Mucosa of descending colon (tissue), 3 donors: Measurements from ENCODE around the gene CHD2. TPM values are rescaled to one million over a fixed set of nuclear protein-coding genes. Genes with fewer than 3 reads are reported as not detected.

Source experiments
- ATAC-seq: fragments of 200-7000 bp; cut with Tn5 transposase; one replicate; pipeline ENCODE4 v1.9.1; 2020; ENCODE audit warnings: mild to moderate bottlenecking, moderate library complexity
- DNase-seq, 3 donors: peaks; one replicate each; pipeline ENCODE4 v3.0.0-alpha.2; 2020
- H3K36me3 ChIP-seq: fragments of 200-600 bp; one replicate; pipeline ENCODE4 v1.8.0; 2021; ENCODE audit warnings: low read depth, mild to moderate bottlenecking
- H3K4me1 ChIP-seq: fragments of 200-600 bp; one replicate; pipeline ENCODE4 v1.8.0; 2021; ENCODE audit warnings: low read depth, mild to moderate bottlenecking
- H3K4me3 ChIP-seq: fragments of 200-600 bp; one replicate; pipeline ENCODE4 v1.8.0; 2021; ENCODE audit warnings: mild to moderate bottlenecking
- H3K9me3 ChIP-seq: fragments of 200-600 bp; one replicate; pipeline ENCODE4 v1.8.0; 2021; ENCODE audit warnings: mild to moderate bottlenecking
- CTCF ChIP-seq: fragments of 200-600 bp; IDR thresholded peaks from one replicate; pipeline ENCODE4 v1.8.0; 2022; ENCODE audit warnings: antibody characterized with exemption, mild to moderate bottlenecking
- intact Hi-C, 2 donors: fragments of 100-400 bp; cut with DNase I in 1 of 2; cut with micrococcal nuclease in 1 of 2; formaldehyde crosslinking; loops; one replicate each; pipeline versions ENCODE4 v1.11.0 to v1.11.1; 2022; cut with DNase I, micrococcal nuclease
- total RNA-seq, 3 donors: library from RNA; stranded (reverse); fragmentation: NEBNext Ultra II Directional in 2 of 3; extraction: Animal tissue kit (Norgen Biotek cat#: 25700) in 2 of 3; gene quantifications; one replicate each; pipeline versions ENCODE4 v1.2.1 to v1.2.4, GENCODE V29; 2021 to 2023
- donor health status: DM: no; HTN: no; CAD: no; lungs with moderate emphysema.
- donor health status: DM: no; HTN: no; CAD: no.
- donor health status: DM: no; HTN: yes; CAD: no.

The CHD2 gene
- total RNA-seq, 3 donors from 2014 or later = 86.2 to 128 (median 110) TPM

DNA sequence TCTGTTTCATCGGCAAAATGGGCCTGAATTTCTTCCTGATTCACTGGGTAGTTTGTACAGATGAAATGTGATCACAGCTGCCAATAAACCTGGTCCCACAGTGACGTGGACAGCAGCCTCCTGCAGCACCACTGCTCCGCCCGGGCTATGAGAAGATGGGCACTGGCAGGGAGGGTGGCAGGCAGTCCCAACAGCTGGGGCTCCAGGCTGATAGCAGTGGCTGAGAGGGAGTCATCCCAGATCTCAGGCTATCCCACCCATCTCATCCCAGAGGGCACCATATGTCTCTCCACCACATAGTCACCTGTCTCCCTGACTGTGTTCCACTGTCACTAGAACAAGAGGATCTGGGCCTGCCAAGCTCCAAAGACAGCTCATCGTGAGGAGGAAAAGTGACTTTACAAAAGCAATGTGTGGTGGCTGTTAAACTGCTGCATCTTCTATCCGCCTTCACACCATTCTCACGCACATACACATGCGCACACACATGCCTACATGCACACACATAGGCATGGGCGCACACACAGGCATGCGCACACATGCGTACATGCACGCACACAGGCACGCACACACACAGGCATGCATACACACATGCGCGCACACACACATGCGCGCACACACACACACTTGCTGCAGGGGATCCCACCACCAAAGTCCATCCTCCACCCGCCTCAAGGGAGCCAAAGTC lies 142.7 kb downstream of the CHD2 start:
- DNase-seq (peak in 2 of 3 donors; percentile 9 to 14), ATAC-seq (no peak)
- Histone ChIP-seq H3K4me3 (no peak overlapping the region), H3K4me1 (no peaks in the 10 kb centered on the region), H3K9me3 (no peaks in the 10 kb centered on the region), H3K36me3 (no peaks in the 10 kb centered on the region)
- intact Hi-C loops = no loop called here
- no peak for TF ChIP-seq CTCF

DNA sequence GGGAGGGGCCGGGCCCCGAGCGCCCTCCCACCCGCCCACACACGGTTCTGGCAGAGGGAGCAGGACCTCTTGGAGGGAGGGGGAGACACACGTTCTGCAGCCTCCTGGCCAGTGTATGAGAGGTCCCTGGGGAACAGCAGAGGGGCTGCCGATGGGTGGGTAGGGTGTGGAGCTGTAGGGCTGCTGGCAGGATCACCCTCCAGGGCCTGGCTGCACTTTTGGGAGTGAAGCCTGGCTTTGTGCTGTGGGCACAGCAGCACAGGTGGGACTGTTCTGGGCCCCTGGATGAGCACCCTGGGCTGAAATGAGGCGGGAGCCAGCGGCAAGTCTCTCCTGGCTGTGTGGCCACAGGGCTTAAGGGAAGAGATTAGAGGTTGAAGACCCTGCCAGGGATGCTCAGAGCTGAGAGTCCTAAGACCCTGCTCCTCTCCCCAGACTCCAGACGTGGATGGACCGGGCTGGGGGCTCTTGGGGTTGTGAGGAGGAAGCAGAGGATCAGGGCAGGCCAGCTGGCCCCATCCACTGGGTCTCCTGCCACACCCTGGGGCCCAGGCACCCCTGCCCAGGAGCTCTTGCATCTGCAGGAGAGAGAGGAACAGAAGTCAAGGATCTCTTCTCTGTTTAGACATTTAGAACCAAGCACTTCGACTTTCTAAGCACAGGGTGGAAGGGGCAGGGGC lies 143.6 kb downstream of the CHD2 start:
- no peak overlapping the region for H3K4me3 ChIP-seq
- no peak for TF ChIP-seq CTCF
- DNase-seq = peak in 1 of 3 donors; percentile 11
- intact Hi-C loops = no loop called here
- no peaks in the 10 kb centered on the region for H3K9me3 ChIP-seq
- no peak for ATAC-seq
- H3K36me3 ChIP-seq = no peaks in the 10 kb centered on the region
- no peaks in the 10 kb centered on the region for H3K4me1 ChIP-seq

DNA sequence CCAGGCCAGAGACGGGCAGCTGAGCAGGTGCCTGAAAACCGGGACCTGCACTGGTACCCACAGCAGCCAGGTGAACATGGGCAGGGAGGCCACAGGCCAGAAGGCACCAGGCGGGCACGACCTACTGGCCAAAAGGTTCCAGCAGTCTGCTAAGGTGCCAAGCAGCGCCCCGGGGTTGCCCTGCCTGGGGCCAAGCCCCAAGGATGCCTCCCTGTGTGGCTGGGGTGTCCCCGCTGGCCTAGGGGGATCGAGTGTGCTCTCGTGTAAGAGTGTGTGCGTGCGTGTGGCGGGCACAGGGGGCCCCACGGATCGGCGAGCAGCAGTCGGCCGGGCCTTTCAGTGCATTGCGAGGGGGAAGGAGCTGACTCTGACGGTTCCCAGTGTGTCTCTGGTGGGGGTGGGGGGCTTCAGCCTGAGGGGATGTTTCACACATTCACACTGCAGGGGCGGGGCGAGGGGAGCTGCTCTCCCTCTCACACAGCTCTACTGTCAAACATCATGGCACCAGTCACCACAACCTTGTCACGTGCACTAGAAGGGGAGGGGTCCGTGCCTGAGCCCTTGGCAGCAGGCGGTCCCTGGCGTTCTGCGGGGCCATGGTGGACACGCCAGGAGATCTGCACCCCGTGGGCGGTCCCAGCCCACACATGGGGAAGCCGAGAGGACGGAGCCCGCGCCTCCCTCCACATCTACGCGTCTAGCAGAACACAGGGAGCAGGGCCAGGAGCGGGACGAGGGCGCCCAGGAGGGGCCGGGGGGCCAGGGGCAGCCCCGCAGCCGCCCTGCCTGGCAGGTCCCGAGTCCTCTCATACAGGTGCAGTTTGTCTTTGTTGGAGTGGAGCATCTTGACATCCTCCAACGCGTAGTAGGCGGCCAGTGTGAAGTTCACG lies 144.4 kb downstream of the CHD2 start:
- Histone ChIP-seq H3K4me1 (no peaks in the 10 kb centered on the region), H3K9me3 (no peaks in the 10 kb centered on the region), H3K4me3 (no peak overlapping the region), H3K36me3 (no peaks in the 10 kb centered on the region)
- intact Hi-C loops = no loop called here
- DNase-seq (no peak), ATAC-seq (no peak)
- TF ChIP-seq CTCF = no peak

GRCh38 chr15:93045191-93045785 lies 145.2 kb downstream of the CHD2 start:
- intact Hi-C loops = no loop called here
- Histone ChIP-seq H3K4me1 (no peaks in the 10 kb centered on the region), H3K4me3 (no peak overlapping the region), H3K36me3 (no peaks in the 10 kb centered on the region), H3K9me3 (no peaks in the 10 kb centered on the region)
- ATAC-seq (no peak), DNase-seq (peak in 1 of 3 donors; percentile 33)
- no peak for TF ChIP-seq CTCF

- Histone ChIP-seq H3K4me3 (no peak overlapping the region), H3K9me3 (no peaks in the 10 kb centered on the region), H3K36me3 (no peaks in the 10 kb centered on the region), H3K4me1 (no peaks in the 10 kb centered on the region)
- ATAC-seq (no peak), DNase-seq (no peak)
- no peak for TF ChIP-seq CTCF
- intact Hi-C loops = no loop called here
Measured at GRCh38 chr15:93046120-93046519, 146.0 kb downstream of the CHD2 start.
